Breast epithelium (tissue), 3 donors: ENCODE measurements around the gene RALGPS2.

ENCODE experiments used
- POLR2A ChIP-seq: fragments of 450-650 bp; IDR thresholded peaks from one replicate; pipeline ENCODE4 v1.6.1; 2016; ENCODE audit warnings: antibody characterized with exemption, mild to moderate bottlenecking, moderate library complexity
- TF ChIP-seq, protein P1 (sequence below), 3 donors: fragments of 450-650 bp; IDR thresholded peaks; one replicate each; pipeline ENCODE4 v1.5.1; 2016 to 2017; ENCODE audit warnings: antibody characterized with exemption in 3 of 3, mild to moderate bottlenecking in 3 of 3, moderate library complexity in 3 of 3

GRCh38 chr1:178959543-178960460 lies 234.8 kb downstream of the RALGPS2 start:
- TF ChIP-seq, protein P1, sequence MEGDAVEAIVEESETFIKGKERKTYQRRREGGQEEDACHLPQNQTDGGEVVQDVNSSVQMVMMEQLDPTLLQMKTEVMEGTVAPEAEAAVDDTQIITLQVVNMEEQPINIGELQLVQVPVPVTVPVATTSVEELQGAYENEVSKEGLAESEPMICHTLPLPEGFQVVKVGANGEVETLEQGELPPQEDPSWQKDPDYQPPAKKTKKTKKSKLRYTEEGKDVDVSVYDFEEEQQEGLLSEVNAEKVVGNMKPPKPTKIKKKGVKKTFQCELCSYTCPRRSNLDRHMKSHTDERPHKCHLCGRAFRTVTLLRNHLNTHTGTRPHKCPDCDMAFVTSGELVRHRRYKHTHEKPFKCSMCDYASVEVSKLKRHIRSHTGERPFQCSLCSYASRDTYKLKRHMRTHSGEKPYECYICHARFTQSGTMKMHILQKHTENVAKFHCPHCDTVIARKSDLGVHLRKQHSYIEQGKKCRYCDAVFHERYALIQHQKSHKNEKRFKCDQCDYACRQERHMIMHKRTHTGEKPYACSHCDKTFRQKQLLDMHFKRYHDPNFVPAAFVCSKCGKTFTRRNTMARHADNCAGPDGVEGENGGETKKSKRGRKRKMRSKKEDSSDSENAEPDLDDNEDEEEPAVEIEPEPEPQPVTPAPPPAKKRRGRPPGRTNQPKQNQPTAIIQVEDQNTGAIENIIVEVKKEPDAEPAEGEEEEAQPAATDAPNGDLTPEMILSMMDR (IDR thresholded peaks at IDR 0.05) = no peak
- TF ChIP-seq POLR2A = no peak
